HG03571 (cell line): Measurements from ENCODE around the gene MREG.

Experiments
- ATAC-seq: cut with Tn5 transposase; IDR thresholded peaks from one replicate; pipeline ENCODE4 v1.9.1; 2021; ENCODE audit not compliant: unreplicated experiment

Gene MREG

GRCh38 chr2:215898363-215898762, 115.0 kb downstream of the MREG start:
- no peak for ATAC-seq

GRCh38 chr2:215896921-215897320, 116.4 kb downstream of the MREG start:
- ATAC-seq: no peak

GRCh38 chr2:215895330-215895729, 118.0 kb downstream of the MREG start:
- ATAC-seq: no peak
